NCI-H128 (cell line): ENCODE data around the gene PNPLA2.

Source experiments
- DNase-seq: peaks from one replicate; lab custom pipeline; 2025; ENCODE audit not compliant: unreplicated experiment; lab: John Stamatoyannopoulos, UW

The PNPLA2 gene

GRCh38 chr11:783581-784015 lies 35.1 kb upstream of the PNPLA2 start:
- peak; percentile 70 for DNase-seq

DNA sequence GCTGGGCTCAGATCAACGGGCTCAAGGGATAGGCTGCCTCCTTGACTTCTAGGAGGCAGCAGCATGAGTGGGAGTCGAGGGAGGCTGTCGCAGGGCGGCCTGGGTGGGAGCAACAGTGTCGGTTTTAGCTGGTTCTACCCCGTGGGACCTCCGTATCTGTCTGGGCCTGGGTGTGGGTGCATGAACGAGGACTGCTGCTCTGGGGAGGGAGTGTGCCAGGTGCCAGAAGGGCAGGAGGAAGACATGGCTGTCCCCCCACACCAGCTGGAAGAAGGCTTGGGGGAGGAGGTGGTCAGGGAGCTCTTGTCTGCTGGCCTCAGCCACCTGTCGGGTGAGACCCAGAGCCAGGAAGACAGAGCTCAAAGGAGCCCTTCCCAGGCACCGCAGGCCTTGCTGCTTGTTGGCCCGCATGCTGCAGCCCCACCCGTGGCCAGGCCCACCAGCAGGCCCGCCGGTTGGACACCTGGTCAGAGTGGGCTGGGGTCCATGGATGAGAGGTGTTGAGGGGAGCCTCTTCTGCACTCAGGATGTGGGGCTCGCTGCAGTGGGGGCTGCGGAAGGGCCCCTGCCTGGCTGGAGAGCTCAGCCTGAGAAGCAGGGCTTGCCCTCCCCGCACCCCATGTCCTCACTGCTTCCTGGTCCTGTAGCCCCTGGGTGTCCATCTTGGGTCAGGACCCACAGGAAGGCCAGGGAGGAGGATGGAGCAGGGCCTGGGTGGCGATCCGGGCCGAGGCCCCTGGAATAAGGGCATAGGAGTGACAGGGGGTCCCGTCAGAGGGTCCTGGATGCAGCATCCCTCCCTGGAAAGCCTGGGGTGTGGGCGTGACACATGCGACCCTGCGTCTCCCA lies 32.3 kb upstream of the PNPLA2 start:
- DNase-seq: no peak

DNA sequence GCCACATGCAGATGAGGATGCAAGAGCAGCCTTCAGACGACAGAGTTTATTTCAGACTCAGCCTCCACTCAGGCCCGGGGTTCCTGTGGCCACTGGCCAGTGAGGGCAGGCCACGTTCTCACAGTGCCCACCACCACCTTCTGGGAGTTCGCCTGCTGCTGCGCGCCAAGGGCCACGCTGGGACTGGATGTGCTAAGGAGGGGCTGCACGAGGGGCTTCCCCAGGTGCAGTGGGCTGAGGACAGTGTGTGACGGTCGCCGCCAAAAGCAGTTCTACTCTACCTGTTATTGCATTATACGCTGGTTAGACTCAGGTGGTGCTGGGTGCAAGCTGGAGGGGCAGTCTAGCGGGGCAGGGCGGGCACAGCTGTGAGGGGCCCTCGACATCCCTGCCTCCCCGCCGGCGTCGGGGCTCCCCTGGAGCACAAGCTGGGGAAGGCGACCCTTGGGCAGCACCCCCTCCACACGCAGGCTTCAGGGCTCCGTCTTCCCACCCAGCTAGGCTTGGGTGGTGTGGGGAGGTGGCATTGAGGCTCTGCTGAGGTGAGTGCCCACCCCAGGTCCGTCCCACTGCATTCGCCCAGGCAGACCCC lies 31.5 kb upstream of the PNPLA2 start:
- DNase-seq: no peak

DNA sequence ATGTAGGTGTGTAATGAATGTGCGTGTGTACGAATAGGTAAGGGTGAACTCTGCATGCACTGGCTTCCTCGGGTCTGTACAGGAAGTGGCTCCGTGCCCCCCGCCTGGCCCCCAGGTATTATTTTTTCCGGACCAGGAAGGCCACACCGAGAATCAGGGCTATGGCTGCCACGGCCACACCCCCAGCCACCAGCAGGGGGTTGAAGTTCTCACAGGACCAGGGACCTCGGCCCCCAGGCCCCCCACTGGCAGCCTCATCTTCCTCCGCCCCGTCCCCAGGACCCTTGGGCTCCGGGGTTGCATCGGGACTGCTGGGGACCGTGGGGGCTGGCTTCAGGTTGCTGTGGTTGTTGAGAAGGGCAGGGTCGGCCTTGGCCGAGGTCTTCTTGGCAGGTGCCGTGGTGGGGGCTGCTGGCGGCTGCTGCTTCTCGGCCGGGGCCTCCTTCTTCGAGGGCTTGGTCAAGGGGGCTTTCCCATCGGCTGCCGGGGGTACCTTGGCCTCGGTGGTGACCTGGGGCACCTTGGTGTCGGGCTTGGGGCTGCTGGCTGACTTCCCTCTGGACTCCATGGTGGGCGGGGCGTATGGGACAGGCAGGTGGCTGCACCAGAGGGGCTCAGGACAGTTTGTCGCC lies 30.6 kb upstream of the PNPLA2 start:
- DNase-seq: no peak

- DNase-seq: no peak
Measured at GRCh38 chr11:788953-789940, 29.5 kb upstream of the PNPLA2 start.

DNA sequence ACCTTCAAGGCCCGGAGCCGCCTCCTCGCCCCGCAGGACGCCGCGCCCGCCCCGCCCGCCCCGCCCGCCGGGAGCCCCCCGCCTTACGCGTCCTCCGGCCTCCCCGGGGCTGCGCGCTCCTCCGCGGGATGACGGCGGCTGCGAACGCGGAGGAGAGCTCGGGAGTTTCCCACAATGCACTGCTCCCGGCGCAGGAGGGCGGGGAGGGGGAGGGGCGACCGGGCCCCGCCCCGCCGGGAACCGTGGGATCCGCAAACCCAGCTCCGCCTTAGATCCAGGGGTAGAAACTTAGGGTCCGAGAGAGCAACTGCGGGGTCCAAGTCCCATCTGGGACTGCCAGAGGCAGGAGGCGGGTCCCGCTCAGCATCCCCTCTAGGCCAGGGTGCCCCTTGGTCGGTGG lies 28.8 kb upstream of the PNPLA2 start, which contains the start of gene CEND1:
TSS of gene CEND1 (minus strand) at position 148 of the 400 bp plus-strand sequence. CDS start 1,514 bp downstream, outside the sequence.
- DNase-seq: peak; percentile 32

- no peak for DNase-seq
Measured at GRCh38 chr11:790721-791564, 27.8 kb upstream of the PNPLA2 start.

GRCh38 chr11:791658-792534 lies 26.8 kb upstream of the PNPLA2 start:
- no peak for DNase-seq

DNA sequence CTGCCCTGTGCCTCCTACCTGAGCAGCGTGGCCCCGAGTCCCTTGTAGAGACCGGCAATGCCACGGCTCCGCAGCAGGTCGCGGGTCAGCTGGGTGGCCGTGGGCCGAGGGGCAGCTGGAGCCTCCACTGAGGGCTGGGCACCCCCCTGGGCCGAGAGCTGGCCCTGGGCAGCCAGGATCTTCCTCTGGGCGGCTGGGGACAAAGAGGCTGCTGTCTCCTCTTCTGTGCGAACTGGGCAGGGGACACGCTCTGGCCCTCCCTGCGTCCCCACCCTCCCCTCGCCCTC lies 26.2 kb upstream of the PNPLA2 start:
- DNase-seq: no peak

GRCh38 chr11:792873-793272 lies 25.8 kb upstream of the PNPLA2 start:
- DNase-seq: no peak

DNA sequence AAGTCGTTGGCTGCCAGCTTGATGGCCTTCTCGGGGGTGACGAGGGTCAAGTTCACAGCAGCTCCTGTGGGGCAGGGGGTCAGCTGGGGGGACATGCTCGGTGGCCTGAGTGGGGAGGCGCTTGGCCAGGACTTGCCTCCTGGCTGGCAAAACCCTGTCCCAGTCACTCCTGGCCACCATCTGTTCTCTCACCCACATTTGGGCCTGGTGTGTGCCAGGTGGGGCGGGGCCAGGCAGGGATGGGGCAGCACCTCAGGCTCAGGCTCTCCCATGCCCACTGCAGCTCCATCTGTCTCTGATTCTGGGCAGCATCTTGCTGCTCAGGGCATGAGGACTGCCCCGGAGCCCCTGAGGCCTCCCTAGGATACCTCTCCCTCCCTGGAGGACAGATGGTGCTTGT lies 25.2 kb upstream of the PNPLA2 start:
- DNase-seq: no peak

- DNase-seq: no peak
Measured at GRCh38 chr11:794013-794765, 24.5 kb upstream of the PNPLA2 start.

GRCh38 chr11:794766-795633 lies 23.7 kb upstream of the PNPLA2 start:
- no peak for DNase-seq

GRCh38 chr11:795634-796564 lies 22.8 kb upstream of the PNPLA2 start:
- DNase-seq: no peak

GRCh38 chr11:796565-797295 lies 22.0 kb upstream of the PNPLA2 start:
- DNase-seq: no peak
